Astrocyte (in vitro differentiated cells and primary cell): ENCODE data around the gene HIRA.

Experiments used
- CTCF ChIP-seq: IDR thresholded peaks from 2 replicates; pipeline ENCODE4 v1.5.1; 2011; ENCODE audit warnings: low read depth, mild to moderate bottlenecking, inconsistent platforms, low read length, moderate library complexity; ENCODE audit not compliant: insufficient read depth
- EZH2 ChIP-seq: IDR thresholded peaks from 2 replicates; pipeline ENCODE4 v1.6.1; 2012; ENCODE audit warnings: mild to moderate bottlenecking, low read length, inconsistent platforms; ENCODE audit not compliant: insufficient read depth

GRCh38 chr22:19451570-19451969 is 20.0 kb upstream of the HIRA start:
- TF ChIP-seq CTCF (no peak), EZH2 (no peak)
